K562 (cell line): Measurements from ENCODE around the gene OR11G2. TPM values are rescaled to one million over a fixed set of nuclear protein-coding genes. Genes with fewer than 3 reads are reported as not detected.

Experiments used
- ATAC-seq: fragments of 200-7000 bp; cut with Tn5 transposase; 3 replicates; pipeline ENCODE4 v1.9.1; 2020; ENCODE audit warnings: moderate library complexity
- BruUV-seq: library from RNA; stranded (reverse); fragments of 400-500 nt; replicated peaks from 2 replicates; lab custom pipeline; 2021; lab: Mats Ljungman, UMichigan
- CTCF ChIA-PET: fragments of 300-600 bp; formaldehyde crosslinking; extraction: SDS; loops from one replicate; lab custom pipeline; 2021; ENCODE audit warnings: low intra/inter-chr PET ratio; lab: Yijun Ruan, JAX
- POLR2A ChIA-PET: fragments of 300-600, 350-650 bp; sonication (Branson Sonifier 250); formaldehyde crosslinking; extraction: SDS; loops from one replicate; lab custom pipeline; 2021; ENCODE audit warnings: antibody characterized with exemption, inconsistent platforms; lab: Yijun Ruan, JAX
- DNase-seq, 4 experiments: peaks; one replicate each; pipeline versions ENCODE4 v3.0.0 to v3.0.0-alpha.2; 2011 to 2018; ENCODE audit warnings: low spot score in 3 of 4, mixed read lengths in 3 of 4; ENCODE audit errors: extremely low read depth in 1 of 4
- FAIRE-seq: peaks from 2 replicates; lab custom pipeline; 2011; peaks lifted over from hg19 to GRCh38; lab: Jason Lieb, UNC
- H2AFZ ChIP-seq: 2 replicates; pipeline ENCODE4 v1.6.0; 2011; ENCODE audit warnings: low read depth, low read length, control low read depth, inconsistent platforms
- H3K27ac ChIP-seq: fragments of 200-600 bp; 3 replicates; pipeline ENCODE4 v1.8.0; 2011; ENCODE audit warnings: low read depth, mild to moderate bottlenecking, control low read depth, inconsistent platforms, low read length, moderate library complexity, mixed read lengths; ENCODE audit errors: extremely low read depth
- H3K27me3 ChIP-seq, 2 experiments: fragments of 300-600 bp in 1 of 2; 2 replicates in 1 of 2; 3 replicates in 1 of 2; pipeline versions ENCODE4 v1.6.0 to v1.8.0; 2011; ENCODE audit warnings: inconsistent platforms in 2 of 2, low read length in 2 of 2, mild to moderate bottlenecking in 1 of 2, mixed read lengths in 1 of 2, moderate library complexity in 1 of 2; ENCODE audit not compliant: control insufficient read depth in 2 of 2, insufficient read depth in 2 of 2
- H3K36me3 ChIP-seq: fragments of 300-600 bp; 3 replicates; pipeline ENCODE4 v1.8.0; 2011; ENCODE audit warnings: mild to moderate bottlenecking, low read length, inconsistent platforms; ENCODE audit not compliant: control insufficient read depth, insufficient read depth
- H3K4me1 ChIP-seq, 2 experiments: fragments of 200-600 bp in 1 of 2; replicated peaks in 1 of 2; 2 replicates in 1 of 2; 3 replicates in 1 of 2; pipeline versions ENCODE4 v1.5.1 to v1.8.0; 2011; ENCODE audit warnings: inconsistent platforms in 2 of 2, low read length in 2 of 2, mild to moderate bottlenecking in 1 of 2, mixed read lengths in 1 of 2, moderate library complexity in 1 of 2; ENCODE audit not compliant: control insufficient read depth in 2 of 2, insufficient read depth in 2 of 2
- H3K4me2 ChIP-seq: 2 replicates; pipeline ENCODE4 v1.6.1; 2011; ENCODE audit warnings: low read length, control low read depth, inconsistent platforms, mixed read lengths; ENCODE audit not compliant: insufficient read depth
- H3K4me3 ChIP-seq: fragments of 200-600 bp; sonication (generic), shearing (Covaris generic); 2 replicates; pipeline ENCODE4 v1.5.1; 2016; ENCODE audit warnings: control low read depth, inconsistent platforms
- H3K79me2 ChIP-seq: fragments of 200-600 bp; 3 replicates; pipeline ENCODE4 v1.8.0; 2011; ENCODE audit warnings: low read length, inconsistent platforms; ENCODE audit not compliant: control insufficient read depth, insufficient read depth
- H3K9ac ChIP-seq, 2 experiments: 2 replicates each; pipeline versions ENCODE4 v1.6.0 to v1.6.1; 2011; ENCODE audit warnings: low read depth in 2 of 2, low read length in 2 of 2, control low read depth in 1 of 2, inconsistent platforms in 1 of 2, mild to moderate bottlenecking in 1 of 2, mixed read lengths in 1 of 2; ENCODE audit not compliant: insufficient read depth in 1 of 2
- H3K9me1 ChIP-seq: one replicate; pipeline ENCODE4 v1.6.0; 2011; ENCODE audit warnings: inconsistent platforms, mild to moderate bottlenecking, low read length, moderate library complexity; ENCODE audit not compliant: control insufficient read depth, insufficient read depth
- H3K9me3 ChIP-seq: replicated peaks from 2 replicates; pipeline ENCODE4 v1.5.1; 2011; ENCODE audit warnings: low read depth, low read length, inconsistent platforms; ENCODE audit not compliant: control insufficient read depth, insufficient read depth
- H4K20me1 ChIP-seq: replicated peaks from 2 replicates; pipeline ENCODE4 v1.6.1; 2011; ENCODE audit warnings: low read length, inconsistent platforms, mixed read lengths; ENCODE audit not compliant: control insufficient read depth, insufficient read depth
- CTCFL ChIP-seq: IDR thresholded peaks from 2 replicates; pipeline ENCODE4 v1.6.1; 2011; ENCODE audit warnings: borderline replicate concordance, low read depth, mild to moderate bottlenecking, moderate library complexity, low read length; ENCODE audit not compliant: insufficient read depth, poor library complexity, severe bottlenecking
- HLTF ChIP-seq: fragments of 450-650 bp; IDR thresholded peaks from 2 replicates; pipeline ENCODE4 v1.6.1; 2016
- HMGN3 ChIP-seq: IDR thresholded peaks from 2 replicates; pipeline ENCODE4 v1.6.1; 2011; ENCODE audit warnings: borderline replicate concordance, low read depth, mild to moderate bottlenecking, mixed read lengths, low read length; ENCODE audit not compliant: insufficient read length; ENCODE audit errors: extremely low read depth
- MAFK ChIP-seq: IDR thresholded peaks from 2 replicates; pipeline ENCODE4 v1.6.1; 2011; ENCODE audit warnings: low read length, improper control_type of control experiment
- MYC ChIP-seq, 2 experiments: fragments of 250-450 bp in 1 of 2; sonication (Bioruptor Pico) in 1 of 2; IDR thresholded peaks; 2 replicates each; pipeline versions ENCODE4 v1.5.1 to v1.6.1; 2012 to 2021; ENCODE audit warnings: low read depth in 2 of 2, borderline replicate concordance in 1 of 2, improper control_type of control experiment in 1 of 2, low read length in 1 of 2, mild to moderate bottlenecking in 1 of 2, moderate library complexity in 1 of 2
- NFXL1 ChIP-seq: fragments of 450-650 bp; formaldehyde crosslinking; IDR thresholded peaks from 2 replicates; pipeline ENCODE4 v1.4.0; 2021; ENCODE audit warnings: mild to moderate bottlenecking
- POU5F1 ChIP-seq: fragments of 150-350 bp; IDR thresholded peaks from 2 replicates; pipeline ENCODE4 v1.6.1; 2014; ENCODE audit warnings: borderline replicate concordance, low read length, low read depth, mild to moderate bottlenecking; ENCODE audit not compliant: partially characterized antibody
- RAD21 ChIP-seq, 2 experiments: fragments of 250-450 bp in 1 of 2; fragments of 450-650 bp in 1 of 2; sonication (Bioruptor Pico) in 1 of 2; formaldehyde crosslinking in 1 of 2; IDR thresholded peaks in 1 of 2; conservative IDR thresholded peaks in 1 of 2; 2 replicates each; pipeline versions ENCODE4 v1.4.0 to v1.8.0; 2020 to 2022; ENCODE audit warnings: mild to moderate bottlenecking in 2 of 2, moderate library complexity in 1 of 2
- RB1 ChIP-seq: fragments of 450-650 bp; IDR thresholded peaks from 2 replicates; pipeline ENCODE4 v1.6.1; 2017; ENCODE audit warnings: low read depth, mild to moderate bottlenecking
- SMARCE1 ChIP-seq: fragments of 450-650 bp; IDR thresholded peaks from 2 replicates; pipeline ENCODE4 v1.7.1; 2016; ENCODE audit warnings: mild to moderate bottlenecking
- SREBF1 ChIP-seq: fragments of 150-350 bp; IDR thresholded peaks from 2 replicates; pipeline ENCODE4 v1.6.1; 2014; ENCODE audit warnings: antibody characterized with exemption, low read depth, low read length, borderline replicate concordance
- TAF9B ChIP-seq: fragments of 450-650 bp; IDR thresholded peaks from 2 replicates; pipeline ENCODE4 v1.6.1; 2018; ENCODE audit warnings: mild to moderate bottlenecking; ENCODE audit not compliant: partially characterized antibody
- TCFL5 ChIP-seq: fragments of 250-450 bp; sonication (Bioruptor Pico); conservative IDR thresholded peaks from 2 replicates; pipeline ENCODE4 v1.6.1; 2021; ENCODE audit warnings: mild to moderate bottlenecking, moderate library complexity, matching md5 sums
- ZNF280A ChIP-seq: fragments of 450-650 bp; IDR thresholded peaks from 2 replicates; pipeline ENCODE4 v1.6.1; 2018; ENCODE audit warnings: mild to moderate bottlenecking, low read depth; ENCODE audit not compliant: partially characterized antibody
- WGBS: fragments of 100-300 bp; shearing (Covaris generic); methylation state at CpG from one replicate; pipeline ENCODE4 v1.1.6; 2016; ENCODE audit warnings: low coverage, mixed read lengths; ENCODE audit not compliant: insufficient coverage; ENCODE audit errors: missing lambda C conversion rate; 5-methylcytosine and 5-hydroxymethylcytosine counted together
- in situ Hi-C: fragments of 300-500 bp; cut with MboI; formaldehyde crosslinking; loops from 4 replicates; pipeline ENCODE4 v1.15.0; 2018; ENCODE audit warnings: inconsistent platforms, mixed read lengths
- intact Hi-C: fragments of 100-400 bp; cut with micrococcal nuclease; formaldehyde crosslinking; loops from 2 replicates; pipeline ENCODE4 v1.14.2; 2022
- polyA plus RNA-seq, 8 experiments: library from polyadenylated mRNA; depleted of rRNA in 4 of 8; stranded (reverse) in 5 of 8; unstranded in 3 of 8; fragments of >200 nt; fragmentation: Nextera tagmentation in 2 of 8; fragmentation: Illumina TruSeq in 1 of 8; extraction: Ambion mirVana in 2 of 8; extraction: Trizol in 1 of 8; gene quantifications; 2 replicates each; pipeline versions ENCODE4 v1.2.1 to v1.2.3, GENCODE V29; 2011 to 2014; ENCODE audit warnings: inconsistent platforms in 1 of 8, missing spikeins in 1 of 8
- total RNA-seq, 7 experiments: library from RNA; depleted of rRNA in 6 of 7; stranded (reverse); fragments of >200 nt in 6 of 7; fragmentation: Illumina TruSeq in 2 of 7; extraction: Trizol in 2 of 7; gene quantifications; 2 replicates each; pipeline versions ENCODE4 v1.2.1 to v1.2.3, GENCODE V29; 2011 to 2021; ENCODE audit warnings: low replicate concordance in 1 of 7
- TF ChIP-seq, protein P1 (sequence below): fragments of 250-450 bp; sonication (Bioruptor Pico); IDR thresholded peaks from 2 replicates; pipeline ENCODE4 v1.4.0; 2020
- TF ChIP-seq, protein P2 (sequence below): fragments of 450-650 bp; IDR thresholded peaks from 2 replicates; pipeline ENCODE4 v1.7.0; 2016; ENCODE audit warnings: borderline replicate concordance

Gene OR11G2
- total and polyA plus RNA-seq, 9 of the 15 experiments (the other 6 are each of a cell fraction or from before 2014, with no cell fraction given), result not detected

DNA sequence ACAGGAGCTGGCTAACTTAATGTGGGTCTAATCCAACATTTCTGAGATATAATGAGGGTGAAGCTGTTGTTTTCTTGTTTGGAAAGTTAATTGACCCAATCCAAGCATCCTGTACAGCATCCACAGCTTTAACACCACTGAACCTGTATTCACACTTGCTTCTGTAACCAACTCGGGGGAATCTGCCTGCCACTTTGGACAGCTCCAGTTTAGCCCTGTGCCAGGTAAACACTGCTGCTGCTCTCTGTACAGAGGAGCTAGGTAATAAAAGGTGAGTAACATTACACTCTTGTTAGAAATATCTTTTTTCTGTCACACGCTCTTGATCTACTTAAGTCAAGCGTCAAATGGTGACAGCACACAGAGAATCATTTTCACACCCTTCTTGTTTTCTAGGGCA lies 700 bp downstream of the OR11G2 start:
- no peak overlapping the region for H3K9ac ChIP-seq
- no peaks in the 10 kb centered on the region for H3K9me1 ChIP-seq
- no TSS peak for BruUV-seq
- H3K9me3 ChIP-seq, result no peaks in the 10 kb centered on the region
- H3K4me2 ChIP-seq, result no peak overlapping the region
- no peaks in the 10 kb centered on the region for H3K27me3 ChIP-seq
- H3K27ac ChIP-seq, result no peak overlapping the region
- DNase-seq (no peak), ATAC-seq (no peak), FAIRE-seq (no peak)
- peaks cover 4 to 11% of the 10 kb centered on the region in 2 experiments; a peak in 3 of 5 replicates for H3K4me1 ChIP-seq
- in situ Hi-C loops (no loop called here), intact Hi-C loops (no loop called here)
- ChIA-PET CTCF (no interaction called here), POLR2A (interaction anchor here (0.7 to 0.8 kb wide), 3 partner anchors 9 to 338 kb away, joined by 3 to 4 read pairs (median 3); no protein-coding TSS in a partner anchor)
- H3K36me3 ChIP-seq, result no peaks in the 10 kb centered on the region
- H2AFZ ChIP-seq, result 0 out of 2 replicates have a peak overlapping the region, but pooled peaks have one; percentile 24
- 68% methylated on average over 2 of the region's 3 CpGs for WGBS
- H3K79me2 ChIP-seq, result no peaks in the 10 kb centered on the region
- H3K4me3 ChIP-seq, result no peak overlapping the region
- H4K20me1 ChIP-seq, result no peaks in the 10 kb centered on the region
- TF ChIP-seq, protein P1, sequence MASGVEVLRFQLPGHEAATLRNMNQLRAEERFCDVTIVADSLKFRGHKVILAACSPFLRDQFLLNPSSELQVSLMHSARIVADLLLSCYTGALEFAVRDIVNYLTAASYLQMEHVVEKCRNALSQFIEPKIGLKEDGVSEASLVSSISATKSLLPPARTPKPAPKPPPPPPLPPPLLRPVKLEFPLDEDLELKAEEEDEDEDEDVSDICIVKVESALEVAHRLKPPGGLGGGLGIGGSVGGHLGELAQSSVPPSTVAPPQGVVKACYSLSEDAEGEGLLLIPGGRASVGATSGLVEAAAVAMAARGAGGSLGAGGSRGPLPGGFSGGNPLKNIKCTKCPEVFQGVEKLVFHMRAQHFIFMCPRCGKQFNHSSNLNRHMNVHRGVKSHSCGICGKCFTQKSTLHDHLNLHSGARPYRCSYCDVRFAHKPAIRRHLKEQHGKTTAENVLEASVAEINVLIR, result no peak
- no peak for TF ChIP-seq POU5F1
- no peak for TF ChIP-seq NFXL1
- TF ChIP-seq RB1, result no peak
- no peak for TF ChIP-seq TCFL5 (CRISPR knock-in tag)
- no peak for TF ChIP-seq RAD21 (CRISPR knock-in tag; conservative IDR thresholded peaks at IDR 0.05 in 1 of 2, IDR thresholded peaks at IDR 0.05 in 1 of 2)
- no peak for TF ChIP-seq CTCFL
- TF ChIP-seq MAFK, result no peak
- TF ChIP-seq SREBF1, result no peak
- TF ChIP-seq HMGN3, result no peak
- no peak for TF ChIP-seq MYC (IDR thresholded peaks at IDR 0.05; ENCODE audit: low read depth, low read length)
- TF ChIP-seq MYC (CRISPR knock-in tag; IDR thresholded peaks at IDR 0.05; ENCODE audit: borderline replicate concordance, low read depth), result no peak
- TF ChIP-seq HLTF, result no peak
- TF ChIP-seq, protein P2, sequence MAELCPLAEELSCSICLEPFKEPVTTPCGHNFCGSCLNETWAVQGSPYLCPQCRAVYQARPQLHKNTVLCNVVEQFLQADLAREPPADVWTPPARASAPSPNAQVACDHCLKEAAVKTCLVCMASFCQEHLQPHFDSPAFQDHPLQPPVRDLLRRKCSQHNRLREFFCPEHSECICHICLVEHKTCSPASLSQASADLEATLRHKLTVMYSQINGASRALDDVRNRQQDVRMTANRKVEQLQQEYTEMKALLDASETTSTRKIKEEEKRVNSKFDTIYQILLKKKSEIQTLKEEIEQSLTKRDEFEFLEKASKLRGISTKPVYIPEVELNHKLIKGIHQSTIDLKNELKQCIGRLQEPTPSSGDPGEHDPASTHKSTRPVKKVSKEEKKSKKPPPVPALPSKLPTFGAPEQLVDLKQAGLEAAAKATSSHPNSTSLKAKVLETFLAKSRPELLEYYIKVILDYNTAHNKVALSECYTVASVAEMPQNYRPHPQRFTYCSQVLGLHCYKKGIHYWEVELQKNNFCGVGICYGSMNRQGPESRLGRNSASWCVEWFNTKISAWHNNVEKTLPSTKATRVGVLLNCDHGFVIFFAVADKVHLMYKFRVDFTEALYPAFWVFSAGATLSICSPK, result no peak
- TF ChIP-seq SMARCE1, result no peak
- TF ChIP-seq TAF9B, result no peak
- TF ChIP-seq ZNF280A, result no peak
